Neural cell (in vitro differentiated cells): Measurements from ENCODE around the gene PLSCR4. TPM values are rescaled to one million over a fixed set of nuclear protein-coding genes. Genes with fewer than 3 reads are reported as not detected.

Source experiments
- H2AFZ ChIP-seq: fragments of 200-600, 300-800 bp; sonication (generic), shearing (Covaris generic); 2 replicates; pipeline ENCODE4 v1.6.0; 2014; ENCODE audit warnings: low read depth, mild to moderate bottlenecking, antibody characterized with exemption, low read length, moderate library complexity
- H3F3A ChIP-seq: fragments of 200-600 bp; shearing (Covaris generic); 2 replicates; pipeline ENCODE4 v1.6.1; 2016; ENCODE audit warnings: mild to moderate bottlenecking, moderate library complexity, mixed read lengths, antibody characterized with exemption, low read length; ENCODE audit not compliant: insufficient read depth, poor library complexity, severe bottlenecking
- H3K27ac ChIP-seq: fragments of 200-600, 300-800 bp; sonication (generic), shearing (Covaris generic); 2 replicates; pipeline ENCODE4 v1.5.1; 2014; ENCODE audit warnings: mild to moderate bottlenecking, low read length, moderate library complexity
- H3K27me3 ChIP-seq: fragments of 300-800, 200-600 bp; sonication (generic), shearing (Covaris generic); 2 replicates; pipeline ENCODE4 v1.6.0; 2014; ENCODE audit warnings: mild to moderate bottlenecking, low read depth, low read length, moderate library complexity; ENCODE audit not compliant: insufficient read depth
- H3K36me3 ChIP-seq: fragments of 300-800, 200-600 bp; sonication (generic), shearing (Covaris generic); 2 replicates; pipeline ENCODE4 v1.5.1; 2014; ENCODE audit warnings: mild to moderate bottlenecking, antibody characterized with exemption, low read length, moderate library complexity; ENCODE audit not compliant: insufficient read depth
- H3K4me2 ChIP-seq: fragments of 300-800, 200-600 bp; sonication (generic), shearing (Covaris generic); 2 replicates; pipeline ENCODE4 v1.6.0; 2014; ENCODE audit warnings: mild to moderate bottlenecking, low read length
- H3K4me3 ChIP-seq: fragments of 300-800, 200-600 bp; sonication (generic), shearing (Covaris generic); 2 replicates; pipeline ENCODE4 v1.5.1; 2014; ENCODE audit warnings: mild to moderate bottlenecking, low read length, moderate library complexity
- H3K79me2 ChIP-seq: fragments of 200-600 bp; shearing (Covaris generic); replicated peaks from 2 replicates; pipeline ENCODE4 v1.6.0; 2014; ENCODE audit warnings: mild to moderate bottlenecking, low read length, moderate library complexity; ENCODE audit not compliant: insufficient read depth
- H3K9ac ChIP-seq: fragments of 300-800, 200-600 bp; sonication (generic), shearing (Covaris generic); 2 replicates; pipeline ENCODE4 v1.6.1; 2016; ENCODE audit warnings: mild to moderate bottlenecking, low read length, mixed read lengths
- H3K9me2 ChIP-seq: fragments of 200-600 bp; shearing (Covaris generic); 2 replicates; pipeline ENCODE4 v1.6.1; 2016; ENCODE audit warnings: mild to moderate bottlenecking, low read length, mixed read lengths; ENCODE audit not compliant: insufficient read depth
- H3K9me3 ChIP-seq: fragments of 200-600, 300-800 bp; sonication (generic), shearing (Covaris generic); 2 replicates; pipeline ENCODE4 v1.6.1; 2016; ENCODE audit warnings: mild to moderate bottlenecking, mixed run types, low read length, moderate library complexity, mixed read lengths
- H4K20me1 ChIP-seq: fragments of 200-600 bp; shearing (Covaris generic); 2 replicates; pipeline ENCODE4 v1.6.1; 2016; ENCODE audit warnings: mild to moderate bottlenecking, mixed run types; ENCODE audit not compliant: insufficient read depth
- CTCF ChIP-seq: fragments of 450-650 bp; IDR thresholded peaks from 2 replicates; pipeline ENCODE4 v1.5.1; 2014; ENCODE audit warnings: antibody characterized with exemption, mild to moderate bottlenecking, moderate library complexity; ENCODE audit not compliant: poor library complexity, severe bottlenecking
- EP300 ChIP-seq: fragments of 450-650 bp; conservative IDR thresholded peaks from 2 replicates; pipeline ENCODE4 v1.6.1; 2014; ENCODE audit warnings: antibody characterized with exemption, mild to moderate bottlenecking, moderate library complexity; ENCODE audit not compliant: poor library complexity, severe bottlenecking
- EZH2 ChIP-seq: fragments of 200-600, 300-800 bp; shearing (Covaris generic), sonication (generic); IDR thresholded peaks from 2 replicates; pipeline ENCODE4 v1.6.1; 2014; ENCODE audit warnings: antibody characterized with exemption, low read length, borderline replicate concordance, mild to moderate bottlenecking; ENCODE audit not compliant: insufficient read depth, poor library complexity, severe bottlenecking
- MXI1 ChIP-seq: fragments of 450-650 bp; conservative IDR thresholded peaks from 2 replicates; pipeline ENCODE4 v1.6.1; 2014; ENCODE audit warnings: antibody characterized with exemption, mild to moderate bottlenecking; ENCODE audit not compliant: poor library complexity, severe bottlenecking
- POLR2AphosphoS5 ChIP-seq: IDR thresholded peaks from 2 replicates; pipeline ENCODE4 v1.6.1; 2012
- RAD21 ChIP-seq: fragments of 450-650 bp; conservative IDR thresholded peaks from 2 replicates; pipeline ENCODE4 v1.6.1; 2014; ENCODE audit warnings: antibody characterized with exemption, mild to moderate bottlenecking, moderate library complexity
- REST ChIP-seq: IDR thresholded peaks from 2 replicates; pipeline ENCODE4 v1.6.1; 2012; ENCODE audit warnings: borderline replicate concordance
- SMC3 ChIP-seq: fragments of 450-650 bp; conservative IDR thresholded peaks from 2 replicates; pipeline ENCODE4 v1.6.1; 2014; ENCODE audit warnings: antibody characterized with exemption, mild to moderate bottlenecking, moderate library complexity; ENCODE audit not compliant: poor library complexity
- TAF1 ChIP-seq: IDR thresholded peaks from 2 replicates; pipeline ENCODE4 v1.6.1; 2012; ENCODE audit warnings: low read depth
- polyA plus RNA-seq: library from polyadenylated mRNA; depleted of rRNA; stranded (reverse); fragments of >200 nt; gene quantifications from 2 replicates; pipeline ENCODE4 v1.2.3, GENCODE V29; 2014

The PLSCR4 gene
- polyA plus RNA-seq, 1 donor from 2014 or later: not detected

GRCh38 chr3:146223401-146224373, 27.2 kb downstream of the PLSCR4 start:
- H2AFZ ChIP-seq: no peak overlapping the region
- no peaks in the 10 kb centered on the region for H3K27me3 ChIP-seq
- no peaks in the 10 kb centered on the region for H3K36me3 ChIP-seq
- no peak overlapping the region for H3K4me3 ChIP-seq
- H3K4me2 ChIP-seq: no peak overlapping the region
- H3K9me3 ChIP-seq: no peaks in the 10 kb centered on the region
- H3K9me2 ChIP-seq: no peaks in the 10 kb centered on the region
- H4K20me1 ChIP-seq: no peaks in the 10 kb centered on the region
- H3K79me2 ChIP-seq: no peaks in the 10 kb centered on the region
- no peak overlapping the region for H3K27ac ChIP-seq
- TF ChIP-seq MXI1 (no peak), CTCF (no peak), SMC3 (no peak), REST (no peak), TAF1 (no peak), RAD21 (no peak), EZH2 (no peak), POLR2AphosphoS5 (no peak), EP300 (no peak)
- H3K9ac ChIP-seq: no peak overlapping the region
- no peaks in the 10 kb centered on the region for H3F3A ChIP-seq

GRCh38 chr3:146222204-146223046, 28.5 kb downstream of the PLSCR4 start:
- H2AFZ ChIP-seq: no peak overlapping the region
- no peaks in the 10 kb centered on the region for H3K9me3 ChIP-seq
- no peaks in the 10 kb centered on the region for H3K79me2 ChIP-seq
- no peak overlapping the region for H3K9ac ChIP-seq
- H3K4me2 ChIP-seq: no peak overlapping the region
- no peak overlapping the region for H3K27ac ChIP-seq
- no peaks in the 10 kb centered on the region for H3K27me3 ChIP-seq
- no peak for TF ChIP-seq EZH2
- TF ChIP-seq TAF1: no peak
- no peak for TF ChIP-seq POLR2AphosphoS5
- no peak for TF ChIP-seq MXI1
- no peaks in the 10 kb centered on the region for H3K9me2 ChIP-seq
- H3F3A ChIP-seq: no peaks in the 10 kb centered on the region
- no peaks in the 10 kb centered on the region for H3K36me3 ChIP-seq
- H3K4me3 ChIP-seq: no peak overlapping the region
- H4K20me1 ChIP-seq: no peaks in the 10 kb centered on the region
